Measurements from ENCODE around the gene CDK5RAP2. TPM values are rescaled to one million over a fixed set of nuclear protein-coding genes. Genes with fewer than 3 reads are reported as not detected.

Gene CDK5RAP2
- total RNA-seq, 4 donors from 2014 or later = 48.1 to 127 (median 76.7) TPM

DNA sequence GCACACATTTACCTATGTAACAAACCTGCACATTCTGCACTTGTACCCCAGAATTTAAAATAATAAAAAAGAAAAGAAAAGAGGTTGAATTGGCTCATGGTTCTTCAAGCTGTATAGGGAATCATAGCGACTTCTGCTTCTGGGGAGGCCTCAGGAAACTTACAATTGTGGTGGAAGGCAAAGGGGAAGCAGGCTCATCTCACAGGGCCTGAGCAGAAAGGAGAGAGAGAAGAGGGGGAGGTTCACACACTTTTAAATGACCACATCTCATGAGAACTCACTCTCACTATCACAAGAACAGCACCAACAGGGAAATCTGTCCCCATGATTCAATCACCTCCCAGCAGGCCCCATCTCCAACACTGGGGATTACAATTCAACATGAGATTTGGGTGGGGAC, 214.6 kb downstream of the CDK5RAP2 start:
- no peaks in the 10 kb centered on the region for H3K36me3 ChIP-seq
- 74 to 81% methylated on average over 1 of the region's 1 CpG for WGBS, 2 donors
- H3K4me3 ChIP-seq = no peak overlapping the region

DNA sequence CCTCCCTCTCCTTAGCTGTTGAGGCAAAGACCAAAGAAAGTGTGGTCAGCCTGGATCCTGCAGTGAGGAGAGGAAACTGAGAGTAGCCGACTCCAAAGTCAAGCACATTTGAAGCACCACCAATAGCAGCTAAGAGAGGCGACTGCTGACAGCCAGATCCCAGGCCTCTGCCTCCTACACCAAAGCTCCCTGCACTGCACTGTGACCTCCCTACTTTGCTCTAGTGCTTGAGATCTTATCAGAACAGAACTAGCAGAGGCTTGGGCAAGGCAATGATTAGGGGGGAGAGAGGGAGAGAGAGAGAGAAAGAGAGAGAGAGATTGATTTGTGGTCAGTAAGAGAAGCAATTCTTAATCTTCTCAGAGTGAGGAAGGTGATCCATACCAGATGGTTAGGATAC, 216.3 kb downstream of the CDK5RAP2 start:
- DNase-seq (ENCODE audit: low spot score in 2 of 2) = no peak

More for the DNA sequence above, 214.6 kb downstream of the CDK5RAP2 start:
- H3K9me3 ChIP-seq = peaks cover 0 to 14% (median 0%) of the 10 kb centered on the region in 4 donors
- DNase-seq (ENCODE audit: low spot score in 2 of 2) = no peak
- no peaks in the 10 kb centered on the region for H3K27me3 ChIP-seq
- TF ChIP-seq, protein P1, sequence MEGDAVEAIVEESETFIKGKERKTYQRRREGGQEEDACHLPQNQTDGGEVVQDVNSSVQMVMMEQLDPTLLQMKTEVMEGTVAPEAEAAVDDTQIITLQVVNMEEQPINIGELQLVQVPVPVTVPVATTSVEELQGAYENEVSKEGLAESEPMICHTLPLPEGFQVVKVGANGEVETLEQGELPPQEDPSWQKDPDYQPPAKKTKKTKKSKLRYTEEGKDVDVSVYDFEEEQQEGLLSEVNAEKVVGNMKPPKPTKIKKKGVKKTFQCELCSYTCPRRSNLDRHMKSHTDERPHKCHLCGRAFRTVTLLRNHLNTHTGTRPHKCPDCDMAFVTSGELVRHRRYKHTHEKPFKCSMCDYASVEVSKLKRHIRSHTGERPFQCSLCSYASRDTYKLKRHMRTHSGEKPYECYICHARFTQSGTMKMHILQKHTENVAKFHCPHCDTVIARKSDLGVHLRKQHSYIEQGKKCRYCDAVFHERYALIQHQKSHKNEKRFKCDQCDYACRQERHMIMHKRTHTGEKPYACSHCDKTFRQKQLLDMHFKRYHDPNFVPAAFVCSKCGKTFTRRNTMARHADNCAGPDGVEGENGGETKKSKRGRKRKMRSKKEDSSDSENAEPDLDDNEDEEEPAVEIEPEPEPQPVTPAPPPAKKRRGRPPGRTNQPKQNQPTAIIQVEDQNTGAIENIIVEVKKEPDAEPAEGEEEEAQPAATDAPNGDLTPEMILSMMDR (IDR thresholded peaks at IDR 0.05) = no peak
- no peak for TF ChIP-seq EP300 (IDR thresholded peaks at IDR 0.05)
- H3K4me1 ChIP-seq = no peaks in the 10 kb centered on the region
- H3K27ac ChIP-seq = no peak overlapping the region

GRCh38 chr9:120362446-120362845, 217.5 kb downstream of the CDK5RAP2 start:
- no peak overlapping the region for H3K4me3 ChIP-seq
- DNase-seq (ENCODE audit: low spot score in 2 of 2) = no peak
- no peak overlapping the region for H3K27ac ChIP-seq
- WGBS, 2 donors = 48 to 53% methylated on average over 3 of the region's 3 CpGs
- H3K9me3 ChIP-seq = peaks cover 0 to 5% (median 0%) of the 10 kb centered on the region in 4 donors
- TF ChIP-seq, protein P1 (IDR thresholded peaks at IDR 0.05) = no peak
- TF ChIP-seq EP300 (IDR thresholded peaks at IDR 0.05) (no peak), POLR2A (IDR thresholded peaks at IDR 0.05) (no peak)
- H3K4me1 ChIP-seq = no peaks in the 10 kb centered on the region
- no peaks in the 10 kb centered on the region for H3K27me3 ChIP-seq
- H3K36me3 ChIP-seq = peaks cover 0 to 4% (median 0%) of the 10 kb centered on the region in 3 donors

More for the DNA sequence above, 216.3 kb downstream of the CDK5RAP2 start:
- TF ChIP-seq EP300 (IDR thresholded peaks at IDR 0.05) (no peak), POLR2A (IDR thresholded peaks at IDR 0.05) (no peak)
- TF ChIP-seq, protein P1 (IDR thresholded peaks at IDR 0.05) = no peak
- Histone ChIP-seq H3K4me3 (no peak overlapping the region), H3K9me3 (peaks cover 0 to 5% (median 0%) of the 10 kb centered on the region in 4 donors), H3K36me3 (peaks cover 0 to 2% (median 0%) of the 10 kb centered on the region in 3 donors), H3K27ac (no peak overlapping the region), H3K27me3 (no peaks in the 10 kb centered on the region), H3K4me1 (no peaks in the 10 kb centered on the region)
- WGBS, 2 donors = 53 to 56% methylated on average over 2 of the region's 2 CpGs

- Histone ChIP-seq H3K27ac (no peak overlapping the region), H3K36me3 (peaks cover 0 to 4% (median 0%) of the 10 kb centered on the region in 3 donors), H3K9me3 (peaks cover 0 to 2% (median 0%) of the 10 kb centered on the region in 4 donors), H3K4me3 (no peak overlapping the region), H3K4me1 (no peaks in the 10 kb centered on the region), H3K27me3 (no peaks in the 10 kb centered on the region)
- 88 to 94% methylated on average over 4 of the region's 4 CpGs for WGBS, 2 donors
- no peak for TF ChIP-seq POLR2A (IDR thresholded peaks at IDR 0.05)
- TF ChIP-seq EP300 (IDR thresholded peaks at IDR 0.05) = no peak
- TF ChIP-seq, protein P1 (IDR thresholded peaks at IDR 0.05) = no peak
- DNase-seq (ENCODE audit: low spot score in 2 of 2) = no peak
Measured at GRCh38 chr9:120361551-120361950, 218.4 kb downstream of the CDK5RAP2 start.

GRCh38 chr9:120360510-120360909, 219.5 kb downstream of the CDK5RAP2 start:
- DNase-seq (ENCODE audit: low spot score in 2 of 2) = no peak
- H3K27me3 ChIP-seq = no peaks in the 10 kb centered on the region
- H3K36me3 ChIP-seq = peaks cover 0 to 4% (median 0%) of the 10 kb centered on the region in 3 donors
- 91 to 92% methylated on average over 4 of the region's 4 CpGs for WGBS, 2 donors
- H3K27ac ChIP-seq = no peak overlapping the region
- no peaks in the 10 kb centered on the region for H3K9me3 ChIP-seq
- no peaks in the 10 kb centered on the region for H3K4me1 ChIP-seq
- TF ChIP-seq, protein P1 (IDR thresholded peaks at IDR 0.05) = no peak
- TF ChIP-seq EP300 (IDR thresholded peaks at IDR 0.05) (no peak), POLR2A (IDR thresholded peaks at IDR 0.05) (no peak)
- H3K4me3 ChIP-seq = no peak overlapping the region
